ENCODE data around the gene SLC25A21. TPM values are rescaled to one million over a fixed set of nuclear protein-coding genes. Genes with fewer than 3 reads are reported as not detected.

Gene SLC25A21
- total RNA-seq, 1 donor from 2014 or later: 2.3 TPM

DNA sequence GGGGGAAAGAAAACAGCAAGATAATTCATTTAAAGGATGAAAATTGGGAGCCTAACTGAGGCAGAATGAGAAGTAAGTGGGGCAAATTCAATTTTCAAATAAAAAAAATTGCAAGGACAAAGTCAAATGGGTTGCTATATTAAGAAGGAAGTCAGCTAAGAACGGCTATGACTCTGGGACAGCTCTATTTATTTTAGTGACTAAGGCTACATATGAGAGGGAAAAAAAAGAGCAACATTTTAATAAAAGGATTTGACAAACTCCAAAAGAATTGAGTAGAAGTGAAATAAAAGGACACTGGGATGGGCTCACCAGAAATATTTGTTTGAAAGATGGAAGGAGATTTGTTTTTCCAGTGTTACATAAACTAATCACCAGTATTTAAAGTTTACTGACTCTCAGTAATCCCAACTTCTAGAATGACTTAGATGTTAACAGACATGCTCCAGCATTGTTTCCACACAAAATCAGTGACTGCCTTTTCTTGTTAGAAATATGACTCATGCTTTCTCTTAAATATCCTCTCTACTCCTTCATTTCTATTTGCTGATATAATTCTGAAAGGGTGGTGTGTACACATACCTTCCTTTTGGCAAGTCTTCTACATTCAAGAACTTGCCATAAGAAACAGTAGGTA is 198.5 kb downstream of the SLC25A21 start:
- no peaks in the 10 kb centered on the region for H3K27me3 Mint-ChIP-seq (ENCODE audit: low read depth)
- no peaks in the 10 kb centered on the region for H3K9me3 Mint-ChIP-seq
- TF ChIP-seq, protein P1, sequence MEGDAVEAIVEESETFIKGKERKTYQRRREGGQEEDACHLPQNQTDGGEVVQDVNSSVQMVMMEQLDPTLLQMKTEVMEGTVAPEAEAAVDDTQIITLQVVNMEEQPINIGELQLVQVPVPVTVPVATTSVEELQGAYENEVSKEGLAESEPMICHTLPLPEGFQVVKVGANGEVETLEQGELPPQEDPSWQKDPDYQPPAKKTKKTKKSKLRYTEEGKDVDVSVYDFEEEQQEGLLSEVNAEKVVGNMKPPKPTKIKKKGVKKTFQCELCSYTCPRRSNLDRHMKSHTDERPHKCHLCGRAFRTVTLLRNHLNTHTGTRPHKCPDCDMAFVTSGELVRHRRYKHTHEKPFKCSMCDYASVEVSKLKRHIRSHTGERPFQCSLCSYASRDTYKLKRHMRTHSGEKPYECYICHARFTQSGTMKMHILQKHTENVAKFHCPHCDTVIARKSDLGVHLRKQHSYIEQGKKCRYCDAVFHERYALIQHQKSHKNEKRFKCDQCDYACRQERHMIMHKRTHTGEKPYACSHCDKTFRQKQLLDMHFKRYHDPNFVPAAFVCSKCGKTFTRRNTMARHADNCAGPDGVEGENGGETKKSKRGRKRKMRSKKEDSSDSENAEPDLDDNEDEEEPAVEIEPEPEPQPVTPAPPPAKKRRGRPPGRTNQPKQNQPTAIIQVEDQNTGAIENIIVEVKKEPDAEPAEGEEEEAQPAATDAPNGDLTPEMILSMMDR (IDR thresholded peaks at IDR 0.05; ENCODE audit: unreplicated experiment): no peak
- DNase-seq (ENCODE audit: low spot score in 2 of 2, unreplicated experiment in 2 of 2): no peak
- no peak overlapping the region for H3K27ac Mint-ChIP-seq
- no peaks in the 10 kb centered on the region for H3K4me1 Mint-ChIP-seq
- H3K4me3 Mint-ChIP-seq: no peak overlapping the region
- no peaks in the 10 kb centered on the region for H3K36me3 Mint-ChIP-seq

DNA sequence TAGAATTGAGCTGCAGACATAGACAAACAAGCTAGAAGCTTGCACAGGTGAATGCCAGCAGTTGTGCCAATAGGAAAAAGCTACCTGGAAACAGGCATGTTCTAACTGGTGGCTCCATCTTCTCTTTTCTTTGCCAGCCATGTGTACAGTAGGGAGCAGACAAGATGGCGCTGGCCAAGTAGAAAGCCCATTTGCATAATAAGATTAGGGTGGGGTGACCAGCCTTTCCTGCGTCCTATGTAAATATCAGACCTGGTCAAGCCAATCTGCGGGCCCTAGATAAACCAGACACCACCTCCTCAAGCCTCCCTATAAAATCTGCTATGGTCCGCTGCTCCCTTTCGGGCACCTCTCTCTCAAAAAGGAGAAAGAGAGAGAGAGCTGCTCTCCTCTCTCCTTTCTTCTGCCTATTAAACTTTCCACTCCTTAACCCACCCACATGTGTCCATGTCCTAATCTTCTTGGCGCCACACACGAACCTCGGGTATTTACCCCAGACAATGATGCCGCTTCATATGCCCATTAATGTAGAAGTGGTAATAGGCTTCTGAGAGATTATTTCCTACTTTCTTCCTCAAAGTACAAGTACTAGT is 201.0 kb downstream of the SLC25A21 start:
- DNase-seq (ENCODE audit: low spot score in 2 of 2, unreplicated experiment in 2 of 2): no peak
- TF ChIP-seq, protein P1 (IDR thresholded peaks at IDR 0.05; ENCODE audit: unreplicated experiment): no peak
- Mint-ChIP-seq H3K9me3 (no peaks in the 10 kb centered on the region), H3K4me3 (no peak overlapping the region), H3K36me3 (no peaks in the 10 kb centered on the region), H3K27me3 (ENCODE audit: low read depth) (peaks cover 15% of the 10 kb centered on the region), H3K4me1 (no peaks in the 10 kb centered on the region), H3K27ac (no peak overlapping the region)

DNA sequence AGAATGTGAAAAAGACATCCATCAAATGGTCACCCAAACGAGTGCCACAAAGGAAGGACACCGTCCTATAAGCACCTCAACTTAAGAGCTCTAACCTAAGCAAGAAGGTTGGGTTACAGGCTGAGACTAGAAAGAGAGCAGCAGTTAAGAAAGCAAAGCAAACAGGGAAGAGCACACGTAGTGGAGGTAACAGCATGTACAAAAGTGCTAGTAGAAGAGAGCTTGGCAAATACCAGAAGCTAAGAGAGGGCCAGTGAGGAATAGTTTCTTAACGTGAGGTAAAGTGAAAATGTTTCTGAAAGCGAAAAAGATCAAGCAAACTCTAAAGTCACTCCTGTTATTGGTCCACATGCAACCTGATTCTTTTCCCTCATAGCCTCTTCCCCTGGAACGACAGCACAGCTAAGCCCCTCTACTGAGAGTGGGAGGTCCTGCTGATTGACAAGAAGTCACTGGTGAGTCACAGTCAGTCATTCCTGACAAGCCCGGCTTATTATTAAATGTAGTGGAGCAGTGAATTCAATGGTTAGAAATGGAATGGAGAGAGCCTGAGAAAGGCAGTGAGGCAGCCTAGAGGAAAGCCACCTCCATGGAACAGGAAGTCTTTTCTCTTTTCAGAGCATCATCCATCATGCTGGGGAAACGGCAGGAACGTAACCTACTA is 204.4 kb downstream of the SLC25A21 start:
- TF ChIP-seq, protein P1 (IDR thresholded peaks at IDR 0.05; ENCODE audit: unreplicated experiment): no peak
- Mint-ChIP-seq H3K36me3 (no peaks in the 10 kb centered on the region), H3K9me3 (no peaks in the 10 kb centered on the region), H3K27ac (no peak overlapping the region), H3K27me3 (ENCODE audit: low read depth) (peaks cover 18% of the 10 kb centered on the region), H3K4me1 (no peaks in the 10 kb centered on the region), H3K4me3 (no peak overlapping the region)
- DNase-seq (ENCODE audit: low spot score in 2 of 2, unreplicated experiment in 2 of 2): no peak

DNA sequence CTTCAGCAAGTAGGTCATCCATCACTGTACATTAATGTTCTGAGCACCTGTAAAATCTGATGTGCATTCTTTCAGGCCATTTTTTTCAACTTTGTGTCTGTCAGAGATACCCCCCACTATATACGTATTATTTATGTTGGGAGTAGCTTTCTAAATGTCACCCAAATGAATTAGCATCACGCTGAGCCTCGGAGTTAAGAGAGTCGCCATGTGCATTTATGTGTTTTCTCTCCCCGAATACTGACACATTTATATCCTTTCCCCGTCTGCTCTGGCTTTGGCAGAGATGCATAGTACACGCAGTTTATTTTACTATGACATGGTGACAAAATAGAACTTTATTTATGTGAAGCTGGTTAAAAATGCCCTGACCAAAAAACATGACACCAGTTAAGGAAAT is 216.4 kb downstream of the SLC25A21 start:
- Mint-ChIP-seq H3K27me3 (ENCODE audit: low read depth) (peaks cover 6% of the 10 kb centered on the region), H3K9me3 (no peaks in the 10 kb centered on the region), H3K4me1 (peaks cover 10% of the 10 kb centered on the region), H3K4me3 (no peak overlapping the region), H3K27ac (no peak overlapping the region), H3K36me3 (no peaks in the 10 kb centered on the region)
- TF ChIP-seq, protein P1 (IDR thresholded peaks at IDR 0.05; ENCODE audit: unreplicated experiment): no peak
- no peak for DNase-seq (ENCODE audit: low spot score in 2 of 2, unreplicated experiment in 2 of 2)

DNA sequence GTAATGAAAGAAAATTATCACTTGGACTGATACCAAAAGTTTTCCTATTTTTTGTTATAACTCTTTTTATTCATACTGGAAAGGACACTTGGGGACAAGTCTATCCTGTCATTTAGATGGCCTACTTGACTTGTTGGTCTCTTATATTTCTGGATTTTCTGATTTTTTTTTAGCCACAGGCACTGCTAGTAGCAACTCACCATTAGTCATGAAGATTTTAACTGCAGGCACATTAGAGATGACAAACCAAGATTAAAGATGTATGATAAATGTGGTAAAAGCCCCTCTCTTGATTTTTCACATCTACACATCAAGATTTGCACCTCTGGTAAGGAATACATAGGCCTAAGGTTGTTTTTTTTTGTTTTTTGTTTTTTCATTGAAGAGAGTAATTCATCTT is 217.0 kb downstream of the SLC25A21 start:
- peaks cover 10% of the 10 kb centered on the region for H3K27me3 Mint-ChIP-seq (ENCODE audit: low read depth)
- peaks cover 10% of the 10 kb centered on the region for H3K4me1 Mint-ChIP-seq
- H3K9me3 Mint-ChIP-seq: no peaks in the 10 kb centered on the region
- H3K36me3 Mint-ChIP-seq: no peaks in the 10 kb centered on the region
- TF ChIP-seq, protein P1 (IDR thresholded peaks at IDR 0.05; ENCODE audit: unreplicated experiment): no peak
- no peak for DNase-seq (ENCODE audit: low spot score in 2 of 2, unreplicated experiment in 2 of 2)
- H3K27ac Mint-ChIP-seq: no peak overlapping the region
- H3K4me3 Mint-ChIP-seq: no peak overlapping the region
